GM19193 (cell line): Measurements from ENCODE around the gene MAPK6.

ENCODE experiments used
- POLR2A ChIP-seq: IDR thresholded peaks from 4 replicates; pipeline ENCODE4 v1.6.1; 2011; ENCODE audit not compliant: insufficient read depth, insufficient read length; ENCODE audit errors: extremely low read depth

The MAPK6 gene

DNA sequence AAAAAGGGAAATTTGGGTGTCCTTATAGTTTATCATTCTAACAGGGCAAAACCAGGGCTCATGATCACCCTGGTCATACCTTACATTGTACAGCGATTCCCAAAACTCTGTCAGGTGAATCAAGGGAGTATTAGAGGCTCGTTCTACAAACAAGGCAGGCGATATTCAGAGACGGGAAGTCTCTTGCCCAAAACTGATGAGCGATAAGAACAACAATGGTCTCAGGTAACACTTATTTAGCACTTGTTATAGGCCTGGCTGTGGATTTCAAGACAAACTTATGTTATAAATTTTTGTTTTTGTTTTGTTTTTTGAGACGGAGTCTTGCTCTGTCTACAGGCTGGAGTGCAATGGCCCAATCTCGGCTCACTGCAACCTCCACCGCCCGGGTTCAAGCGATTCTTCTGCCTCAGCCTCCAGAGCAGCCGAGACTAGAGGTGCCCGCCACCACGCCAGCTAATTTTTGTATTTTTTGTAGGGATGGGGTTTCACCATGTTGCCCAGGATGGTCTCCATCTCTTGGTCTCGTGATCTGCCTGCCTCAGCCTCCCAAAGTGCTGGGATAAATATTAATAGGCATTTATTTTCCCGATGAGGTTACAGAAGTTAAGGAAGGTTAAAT lies 80.7 kb downstream of the MAPK6 start:
- TF ChIP-seq POLR2A = no peak

GRCh38 chr15:52100807-52101442 lies 81.9 kb downstream of the MAPK6 start:
- no peak for TF ChIP-seq POLR2A

GRCh38 chr15:52101542-52102323 lies 82.7 kb downstream of the MAPK6 start:
- no peak for TF ChIP-seq POLR2A

GRCh38 chr15:52102463-52102862 lies 83.4 kb downstream of the MAPK6 start:
- TF ChIP-seq POLR2A = no peak

- TF ChIP-seq POLR2A = no peak
Measured at GRCh38 chr15:52103217-52104207, 84.5 kb downstream of the MAPK6 start.

DNA sequence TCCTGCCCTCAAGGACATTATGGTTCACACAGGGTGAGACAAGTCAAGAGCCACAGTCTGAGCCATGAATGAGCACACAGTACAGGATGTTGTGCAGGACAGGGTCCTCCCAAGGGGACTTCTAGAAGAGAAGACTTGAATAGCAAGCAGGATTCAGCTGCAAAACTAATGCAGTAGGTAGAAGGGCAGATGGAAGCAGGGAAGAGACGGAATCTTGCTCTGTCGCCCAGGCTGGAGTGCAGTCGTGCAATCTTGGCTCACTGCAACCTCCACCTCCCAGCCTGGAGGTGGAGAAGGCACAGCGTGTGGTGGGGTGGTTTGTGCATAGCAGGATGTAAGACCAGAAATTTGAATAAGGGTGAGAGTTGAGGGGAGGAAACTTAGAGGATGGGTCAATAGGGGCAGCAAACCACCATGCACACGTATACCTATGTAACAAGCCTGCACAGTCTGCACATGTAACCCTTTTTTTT lies 85.5 kb downstream of the MAPK6 start:
- TF ChIP-seq POLR2A = peak; percentile 47

DNA sequence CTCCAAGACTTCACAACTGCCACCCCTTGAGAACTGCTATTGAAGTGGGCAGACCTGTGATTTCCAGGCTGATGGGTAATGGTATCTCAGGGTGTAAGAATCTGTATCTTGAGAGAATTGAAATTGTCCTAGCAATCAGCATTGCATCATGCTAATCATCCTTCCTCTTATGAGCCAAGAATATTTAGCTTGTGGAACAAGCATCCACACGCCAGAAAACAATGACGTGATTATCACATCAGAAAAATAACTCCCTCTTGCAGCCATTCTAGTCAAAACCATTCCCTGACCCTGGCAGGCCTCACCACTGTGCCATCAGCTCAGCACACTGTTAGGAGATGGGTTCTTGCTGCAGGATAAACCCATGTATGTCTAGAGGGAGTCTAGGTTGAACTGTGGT lies 86.8 kb downstream of the MAPK6 start:
- TF ChIP-seq POLR2A = no peak

- TF ChIP-seq POLR2A = no peak
Measured at GRCh38 chr15:52106641-52107040, 87.6 kb downstream of the MAPK6 start.

DNA sequence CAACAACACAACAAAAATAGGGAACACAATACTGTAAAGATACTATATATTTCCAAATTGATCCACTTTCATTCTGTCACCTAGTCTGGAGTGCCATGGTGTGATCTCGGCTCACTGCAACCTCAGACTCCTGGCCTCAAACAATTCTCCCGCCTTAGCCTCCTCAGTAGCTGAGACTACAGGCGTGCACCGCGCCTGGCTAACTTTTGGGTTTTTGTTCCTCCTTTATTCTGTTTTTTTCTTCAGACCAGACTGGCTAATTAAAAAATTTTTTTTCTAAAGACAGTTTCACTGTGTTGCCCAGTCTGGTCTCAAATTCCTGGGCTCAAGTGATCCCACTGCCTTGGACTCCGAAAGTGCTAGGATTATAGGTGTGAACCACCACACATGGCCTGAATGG lies 88.2 kb downstream of the MAPK6 start:
- no peak for TF ChIP-seq POLR2A

DNA sequence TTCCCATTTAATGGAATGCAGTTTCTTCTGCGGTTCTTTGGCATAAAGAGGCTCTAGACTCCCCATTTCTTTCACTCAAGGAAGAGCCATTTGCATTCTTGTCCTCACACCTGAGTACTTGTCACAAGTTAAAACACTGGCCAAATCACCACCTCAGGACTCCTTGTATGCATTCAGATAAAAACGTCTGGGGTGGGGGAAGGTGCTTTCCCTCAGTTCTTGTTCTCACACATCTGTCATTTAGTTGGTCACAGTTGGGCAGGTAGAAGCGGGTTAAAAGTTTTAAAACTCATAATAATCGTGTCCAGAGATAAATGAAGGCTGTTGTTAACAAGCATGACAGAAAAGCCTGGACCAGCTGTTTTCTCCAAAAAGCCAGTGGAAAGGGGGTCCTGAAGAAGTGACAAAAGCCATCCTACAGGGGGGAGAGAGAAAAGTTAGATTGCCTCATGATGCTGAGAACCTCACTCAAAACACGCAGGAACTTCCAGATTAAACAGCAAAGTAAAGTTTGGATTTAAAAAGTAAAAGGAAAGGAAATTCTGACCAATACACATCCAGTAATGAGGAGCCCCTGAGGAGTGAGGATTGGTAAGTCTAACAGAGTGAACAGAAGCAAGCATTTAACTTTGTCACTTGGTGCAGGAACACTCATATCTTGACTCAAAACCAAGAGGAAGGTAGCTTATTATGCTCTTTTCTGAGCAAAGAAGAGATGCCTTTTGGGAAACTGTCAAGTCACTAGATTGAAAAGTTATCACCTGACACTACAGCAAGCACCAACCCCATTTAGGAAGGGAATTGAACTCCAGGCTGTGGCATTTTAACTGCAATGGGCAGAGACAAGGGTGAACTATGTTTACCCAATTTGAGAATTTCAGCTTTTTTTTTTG lies 90.8 kb downstream of the MAPK6 start:
- peak; percentile 7 for TF ChIP-seq POLR2A

DNA sequence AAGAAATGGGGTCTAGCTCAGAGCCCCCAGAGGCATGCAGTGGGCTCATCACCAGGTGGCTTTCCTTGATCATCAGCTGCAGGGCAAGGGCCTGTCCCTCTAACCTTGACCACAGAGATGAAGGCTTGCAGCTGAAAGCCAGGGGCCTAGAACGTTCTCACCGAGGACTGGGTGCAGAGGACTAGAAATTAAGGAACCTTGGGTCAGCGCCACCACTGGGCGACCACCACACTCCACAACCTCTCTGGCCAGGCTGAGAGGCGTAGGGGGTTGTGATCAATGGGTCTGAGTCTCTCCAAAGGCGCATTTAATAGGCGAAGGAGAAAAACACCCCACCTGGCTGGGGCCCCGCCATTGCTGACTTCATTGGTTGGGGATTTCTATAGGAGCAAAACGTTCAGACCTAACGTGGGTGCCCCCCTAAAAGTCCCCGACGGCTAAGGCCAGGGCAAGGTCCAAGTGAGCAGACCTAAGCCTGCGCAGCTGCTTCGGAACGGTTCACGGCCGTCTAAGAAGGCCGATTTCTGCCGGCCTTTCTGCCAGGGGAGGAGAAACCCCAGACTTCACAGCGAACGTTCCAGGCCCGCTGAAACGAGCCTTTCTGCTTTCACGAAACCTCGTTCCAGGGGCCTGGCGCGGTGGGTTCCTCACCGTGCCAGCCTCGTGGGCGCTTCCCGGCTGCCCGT lies 92.6 kb downstream of the MAPK6 start:
- no peak for TF ChIP-seq POLR2A

DNA sequence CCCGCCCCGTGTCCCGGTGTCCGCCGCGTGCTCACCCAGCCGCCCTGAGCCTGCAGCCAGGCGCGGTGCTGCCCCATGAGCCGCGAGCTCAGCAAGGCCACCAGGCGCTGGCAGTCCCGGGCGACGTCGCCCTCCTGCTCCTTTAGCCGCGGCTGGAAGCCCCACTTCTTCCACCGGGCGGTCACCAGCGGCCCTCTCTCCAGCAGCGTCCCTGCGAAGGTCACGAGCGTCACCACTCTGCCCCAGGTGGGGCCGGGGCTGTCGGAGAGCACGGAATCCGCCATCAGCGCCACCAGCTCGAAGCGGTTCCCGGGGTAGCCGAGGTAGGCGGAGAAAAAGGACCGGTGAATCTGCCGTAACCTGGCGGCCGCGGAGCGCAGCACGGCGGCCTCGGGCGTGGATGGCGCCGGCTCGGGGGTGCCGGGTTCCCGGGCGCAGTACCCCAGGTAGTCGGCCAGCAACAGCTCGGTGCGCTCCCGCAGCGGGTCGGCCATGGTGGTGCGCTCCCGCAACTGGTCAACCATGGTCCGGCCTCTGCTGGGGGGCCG lies 93.3 kb downstream of the MAPK6 start:
- TF ChIP-seq POLR2A = peak; percentile 37

- no peak for TF ChIP-seq POLR2A
Measured at GRCh38 chr15:52113235-52113634, 94.2 kb downstream of the MAPK6 start.
